Tibial artery (tissue), 4 donors: ENCODE measurements around the gene PHACTR1.
A peak's percentile ranks its signal among the peaks of the same experiment; 100 is the strongest.

Experiments
- DNase-seq, 2 donors: peaks; one replicate each; pipeline ENCODE4 v3.0.0-alpha.2; 2019
- H3K27ac ChIP-seq, 2 donors: fragments of 200-600 bp; sonication (generic) in 1 of 2; 1 replicate in 1 of 2; 2 replicates in 1 of 2; pipeline ENCODE4 v1.5.1; 2018 to 2019; ENCODE audit warnings: mild to moderate bottlenecking in 1 of 2
- H3K27me3 ChIP-seq, 2 donors: fragments of 200-600 bp; sonication (generic) in 1 of 2; one replicate each; pipeline versions ENCODE4 v1.5.1 to v1.6.0; 2016 to 2019
- H3K36me3 ChIP-seq, 3 donors: fragments of 200-600 bp; sonication (generic) in 2 of 3; one replicate each; pipeline ENCODE4 v1.5.1; 2016 to 2019; ENCODE audit warnings: mild to moderate bottlenecking in 2 of 3
- H3K4me1 ChIP-seq, 4 donors: fragments of 200-600 bp; sonication (generic) in 2 of 4; 1 replicate in 3 of 4; 2 replicates in 1 of 4; pipeline ENCODE4 v1.5.1; 2016 to 2019
- H3K4me3 ChIP-seq, 2 donors: fragments of 200-600 bp; sonication (generic) in 1 of 2; 1 replicate in 1 of 2; 2 replicates in 1 of 2; pipeline ENCODE4 v1.5.1; 2018 to 2019; ENCODE audit warnings: mild to moderate bottlenecking in 2 of 2
- H3K9me3 ChIP-seq, 3 donors: fragments of 200-600 bp; sonication (generic) in 1 of 3; one replicate each; pipeline ENCODE4 v1.5.1; 2016 to 2019
- CTCF ChIP-seq, 2 experiments: fragments of 200-600 bp in 1 of 2; fragments of 450-650 bp in 1 of 2; IDR thresholded peaks; one replicate each; pipeline ENCODE4 v1.5.1; 2017 to 2019; ENCODE audit warnings: antibody characterized with exemption in 2 of 2, mild to moderate bottlenecking in 1 of 2, moderate library complexity in 1 of 2
- intact Hi-C: fragments of 100-400 bp; cut with DNase I; formaldehyde crosslinking; loops from one replicate; pipeline ENCODE4 v1.15.0; 2023; ENCODE audit warnings: low total_unique reads

PHACTR1 gene

GRCh38 chr6:12968839-12969558 is 252.4 kb downstream of the PHACTR1 start:
- peaks cover 0 to 98% (median 10%) of the 10 kb centered on the region in 4 donors for H3K4me1 ChIP-seq
- DNase-seq = no peak
- H3K9me3 ChIP-seq = no peaks in the 10 kb centered on the region
- TF ChIP-seq CTCF (IDR thresholded peaks at IDR 0.05) = no peak
- H3K4me3 ChIP-seq = no peak overlapping the region
- no peaks in the 10 kb centered on the region for H3K36me3 ChIP-seq
- no peaks in the 10 kb centered on the region for H3K27me3 ChIP-seq
- peak overlapping the region; percentile 16 to 52 for H3K27ac ChIP-seq
- intact Hi-C loops = no loop called here

GRCh38 chr6:12969966-12970365 is 253.4 kb downstream of the PHACTR1 start:
- no peak for DNase-seq
- H3K36me3 ChIP-seq = no peaks in the 10 kb centered on the region
- peak overlapping the region; percentile 16 to 52 for H3K27ac ChIP-seq
- no peaks in the 10 kb centered on the region for H3K27me3 ChIP-seq
- peaks cover 0 to 92% (median 6%) of the 10 kb centered on the region in 4 donors for H3K4me1 ChIP-seq
- no peak overlapping the region for H3K4me3 ChIP-seq
- no peak for TF ChIP-seq CTCF (IDR thresholded peaks at IDR 0.05)
- no peaks in the 10 kb centered on the region for H3K9me3 ChIP-seq
- intact Hi-C loops = no loop called here

GRCh38 chr6:12973386-12973785 is 256.8 kb downstream of the PHACTR1 start:
- intact Hi-C loops = no loop called here
- Histone ChIP-seq H3K4me1 (peaks cover 0 to 73% (median 6%) of the 10 kb centered on the region in 4 donors), H3K9me3 (no peaks in the 10 kb centered on the region), H3K27ac (peak overlapping the region in 1 of 2 donors; percentile 9), H3K36me3 (no peaks in the 10 kb centered on the region), H3K27me3 (no peaks in the 10 kb centered on the region), H3K4me3 (no peak overlapping the region)
- no peak for TF ChIP-seq CTCF (IDR thresholded peaks at IDR 0.05)
- no peak for DNase-seq

- no peaks in the 10 kb centered on the region for H3K36me3 ChIP-seq
- intact Hi-C loops = no loop called here
- H3K27me3 ChIP-seq = no peaks in the 10 kb centered on the region
- no peak overlapping the region for H3K4me3 ChIP-seq
- no peak for TF ChIP-seq CTCF (IDR thresholded peaks at IDR 0.05)
- peaks cover 0 to 62% (median 6%) of the 10 kb centered on the region in 4 donors for H3K4me1 ChIP-seq
- H3K9me3 ChIP-seq = no peaks in the 10 kb centered on the region
- DNase-seq = no peak
- no peak overlapping the region for H3K27ac ChIP-seq
Observed at GRCh38 chr6:12974551-12974950, 258.0 kb downstream of the PHACTR1 start.

GRCh38 chr6:12976366-12976765 is 259.8 kb downstream of the PHACTR1 start:
- DNase-seq = no peak
- Histone ChIP-seq H3K4me1 (peaks cover 0 to 45% (median 4%) of the 10 kb centered on the region in 4 donors), H3K36me3 (no peaks in the 10 kb centered on the region), H3K27me3 (no peaks in the 10 kb centered on the region), H3K4me3 (no peak overlapping the region), H3K27ac (no peak overlapping the region), H3K9me3 (no peaks in the 10 kb centered on the region)
- intact Hi-C loops = no loop called here
- no peak for TF ChIP-seq CTCF (IDR thresholded peaks at IDR 0.05)
